IPS-18c (cell line): ENCODE measurements around the gene BICDL2.
A peak's percentile ranks its signal among the peaks of the same experiment; 100 is the strongest.

Source experiments
- H3K4me3 ChIP-seq: 2 replicates; pipeline ENCODE4 v1.7.0; 2013; ENCODE audit warnings: low read depth, mild to moderate bottlenecking, low read length, moderate library complexity; ENCODE audit not compliant: insufficient read depth
- H3K9me3 ChIP-seq: one replicate; pipeline ENCODE4 v1.6.1; 2013; ENCODE audit warnings: mild to moderate bottlenecking, low read length, moderate library complexity; ENCODE audit not compliant: control insufficient read depth, insufficient read depth

Gene BICDL2

DNA sequence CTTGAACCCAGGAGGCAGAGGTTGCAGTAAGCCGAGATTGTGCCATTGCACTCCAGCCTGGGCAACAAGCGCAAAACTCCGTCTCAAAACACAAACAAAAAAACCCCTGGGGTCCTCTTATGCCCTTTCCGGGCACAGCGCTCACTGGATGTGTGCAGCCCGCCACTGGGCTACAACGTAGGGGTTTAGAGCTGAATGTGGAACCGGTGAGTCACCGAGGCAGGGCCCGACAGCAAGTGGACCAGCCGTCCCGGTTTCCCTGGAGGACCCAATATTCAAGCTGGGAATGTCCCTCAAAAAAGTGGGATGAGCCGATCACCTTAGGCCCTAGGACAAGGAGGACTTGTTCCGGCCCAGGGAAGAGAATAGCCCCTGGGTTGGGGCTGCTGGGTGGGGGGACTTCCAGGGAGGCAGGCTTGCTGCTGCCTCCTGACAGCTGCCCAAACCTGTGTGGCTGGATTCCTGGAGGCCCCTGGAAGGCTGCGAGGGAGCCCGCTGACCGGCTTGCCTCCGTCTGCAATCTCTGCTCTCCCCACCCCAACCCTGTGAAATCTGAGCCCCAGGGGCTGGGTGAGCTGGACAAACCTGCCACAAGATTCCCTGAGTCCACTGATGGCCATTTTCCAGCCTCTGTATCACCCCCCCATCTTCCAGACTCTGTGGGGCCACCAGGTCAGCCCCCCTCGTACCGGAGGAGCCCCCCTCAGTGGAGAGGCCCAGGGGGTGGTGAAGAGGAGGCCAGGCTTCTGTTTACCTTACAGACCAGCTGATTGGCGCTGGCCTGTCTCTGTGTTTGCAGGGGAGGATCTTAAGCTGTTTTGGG lies 27.0 kb downstream of the BICDL2 start:
- Histone ChIP-seq H3K4me3 (peak overlapping the region; percentile 29; the same call in 1 of the 2 replicates), H3K9me3 (no peaks in the 10 kb centered on the region)

DNA sequence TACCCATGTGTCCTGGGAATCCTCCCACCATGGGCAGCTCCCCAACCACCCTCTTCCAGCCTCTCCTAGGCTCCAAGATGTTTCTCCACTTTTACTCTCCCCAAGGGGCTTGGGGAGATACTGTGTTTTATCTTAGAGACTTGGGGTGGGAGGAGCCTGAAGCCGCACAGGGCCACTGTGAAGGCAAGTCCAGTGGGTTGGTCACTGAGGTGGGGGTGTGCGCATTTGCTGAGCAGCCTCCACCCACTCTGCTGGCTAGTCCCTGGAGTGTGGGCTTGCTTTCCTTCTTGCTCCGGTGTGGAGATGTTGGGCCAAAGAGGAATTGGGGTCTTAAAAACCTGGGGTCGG lies 28.1 kb downstream of the BICDL2 start:
- Histone ChIP-seq H3K9me3 (no peaks in the 10 kb centered on the region), H3K4me3 (no peak overlapping the region; the same call in 1 of the 2 replicates)

DNA sequence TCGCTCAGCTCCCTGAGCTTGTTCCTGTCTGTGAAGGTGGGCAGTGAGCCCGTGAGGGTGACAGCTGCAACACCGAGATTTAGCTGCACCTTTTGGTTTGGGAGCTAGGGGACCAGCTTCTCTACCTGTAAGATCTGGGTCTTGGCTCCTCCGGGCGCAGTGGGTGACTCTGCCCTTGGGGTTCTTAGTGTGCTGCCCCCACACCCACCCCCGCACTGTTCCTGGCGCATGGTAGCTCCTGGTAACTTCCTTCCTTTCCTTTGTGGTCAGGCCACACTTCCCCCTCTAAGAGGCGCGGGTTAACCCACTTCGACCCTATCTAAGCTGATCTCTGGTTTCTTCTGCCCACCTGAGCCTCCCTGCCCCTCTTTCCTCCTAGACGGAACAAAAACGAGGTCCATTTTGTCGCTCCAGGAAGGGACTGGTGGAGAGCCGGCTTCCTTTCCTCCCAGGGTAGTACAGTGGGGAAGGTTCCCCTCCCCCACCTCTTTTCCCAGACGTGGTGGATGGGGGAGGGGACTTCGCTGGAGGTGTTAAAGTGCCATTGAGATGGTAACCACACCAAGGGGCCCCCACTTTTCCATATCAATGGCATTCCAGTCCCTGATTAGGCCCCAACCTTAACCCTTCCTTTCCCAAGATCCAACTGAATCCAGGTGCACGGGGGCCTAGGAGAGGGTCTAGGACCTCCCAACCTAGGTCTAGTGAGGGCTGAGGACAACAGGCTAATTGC lies 28.6 kb downstream of the BICDL2 start:
- Histone ChIP-seq H3K4me3 (peak overlapping the region; percentile 37), H3K9me3 (no peaks in the 10 kb centered on the region)

DNA sequence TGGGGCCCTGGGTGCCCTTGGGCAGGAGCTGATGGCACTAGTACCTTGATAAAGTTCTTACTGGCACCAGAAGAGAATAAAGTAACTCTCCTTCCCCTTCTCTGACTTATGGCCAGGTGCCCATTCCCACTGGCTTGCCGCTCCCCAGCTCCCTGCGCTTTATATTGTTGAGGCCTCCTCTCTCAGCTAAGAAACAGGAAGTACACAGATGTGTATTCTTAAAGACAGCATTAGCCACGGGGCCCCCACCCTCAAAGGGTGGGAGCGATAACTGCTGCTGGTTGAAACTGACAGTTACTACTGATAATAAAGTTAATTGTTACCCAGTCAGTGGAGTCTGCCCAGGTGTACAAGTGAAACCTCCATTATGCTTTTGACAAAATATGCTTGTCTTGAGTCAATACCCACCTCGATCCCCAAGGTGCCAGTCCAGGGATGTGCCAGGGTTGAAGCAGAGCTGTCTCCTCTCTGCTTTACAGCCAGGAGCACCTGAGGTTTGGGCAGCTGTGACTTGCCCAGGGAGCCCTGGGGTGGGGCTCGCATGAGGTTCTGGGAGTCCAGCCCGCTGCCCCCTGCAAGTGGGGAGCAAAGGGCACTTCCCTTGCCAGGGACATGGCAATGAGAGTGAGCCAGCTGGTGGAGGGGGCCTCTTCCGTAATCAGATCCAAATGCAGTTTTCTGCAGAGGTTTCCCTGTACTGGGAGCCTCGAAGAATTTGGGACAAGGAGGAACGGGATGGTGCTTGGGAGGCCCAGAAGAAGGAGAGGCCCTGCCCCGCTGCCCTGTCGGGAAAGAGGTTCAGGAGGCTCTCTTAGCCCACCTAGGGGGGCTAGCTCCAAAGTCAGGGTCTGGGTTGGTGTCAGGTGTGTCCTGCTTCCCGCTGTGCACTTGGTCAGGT lies 29.4 kb downstream of the BICDL2 start:
- H3K9me3 ChIP-seq, result no peaks in the 10 kb centered on the region
- peak overlapping the region; percentile 37 for H3K4me3 ChIP-seq

DNA sequence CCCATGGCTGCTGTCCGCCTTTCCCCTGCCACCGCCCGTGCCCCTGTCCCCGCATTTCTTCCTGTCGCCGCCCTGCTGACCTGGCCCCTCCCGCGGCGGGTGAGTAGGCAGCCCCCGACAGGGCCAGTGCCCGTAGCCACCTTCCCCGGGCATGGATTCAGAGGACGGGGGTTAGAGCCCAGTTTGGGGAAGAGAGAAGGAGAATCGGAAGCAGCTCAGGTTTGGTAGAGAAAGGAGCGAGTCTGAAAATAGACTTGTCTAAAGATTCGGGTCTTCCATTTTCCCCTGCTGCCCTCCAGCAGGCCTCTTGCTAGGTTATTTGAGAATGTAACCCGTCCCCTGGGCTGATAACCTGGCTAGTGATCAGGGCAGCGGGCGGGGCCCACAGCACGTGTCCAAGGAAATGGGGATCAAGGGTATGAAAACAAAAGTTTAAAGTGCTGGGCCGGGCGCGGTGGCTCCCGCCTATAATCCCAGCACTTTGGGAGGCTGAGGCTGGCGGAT lies 31.9 kb downstream of the BICDL2 start:
- Histone ChIP-seq H3K9me3 (no peaks in the 10 kb centered on the region), H3K4me3 (peak overlapping the region; percentile 49; the same call in 1 of the 2 replicates)

DNA sequence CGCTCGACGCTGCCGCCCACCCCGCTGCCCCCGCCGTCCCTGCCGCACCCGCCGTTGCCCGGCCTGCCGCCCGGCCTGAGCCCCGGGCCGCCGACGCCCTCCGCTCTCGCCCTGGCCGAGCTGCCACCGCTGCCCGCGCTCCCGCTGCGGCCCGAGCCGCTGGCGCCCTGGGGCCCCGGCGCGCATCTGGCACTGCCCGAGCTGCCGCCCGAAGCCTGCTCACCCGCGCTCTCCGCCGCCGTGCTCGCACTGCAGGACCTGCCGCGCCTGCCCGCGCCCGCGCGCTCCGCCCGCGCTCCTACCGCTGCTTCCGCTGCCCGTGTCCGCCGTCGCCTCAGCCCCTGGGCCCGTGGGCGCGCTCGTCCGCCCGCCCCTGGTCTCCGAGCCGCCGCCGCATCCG lies 32.4 kb downstream of the BICDL2 start:
- no peaks in the 10 kb centered on the region for H3K9me3 ChIP-seq
- no peak overlapping the region for H3K4me3 ChIP-seq

DNA sequence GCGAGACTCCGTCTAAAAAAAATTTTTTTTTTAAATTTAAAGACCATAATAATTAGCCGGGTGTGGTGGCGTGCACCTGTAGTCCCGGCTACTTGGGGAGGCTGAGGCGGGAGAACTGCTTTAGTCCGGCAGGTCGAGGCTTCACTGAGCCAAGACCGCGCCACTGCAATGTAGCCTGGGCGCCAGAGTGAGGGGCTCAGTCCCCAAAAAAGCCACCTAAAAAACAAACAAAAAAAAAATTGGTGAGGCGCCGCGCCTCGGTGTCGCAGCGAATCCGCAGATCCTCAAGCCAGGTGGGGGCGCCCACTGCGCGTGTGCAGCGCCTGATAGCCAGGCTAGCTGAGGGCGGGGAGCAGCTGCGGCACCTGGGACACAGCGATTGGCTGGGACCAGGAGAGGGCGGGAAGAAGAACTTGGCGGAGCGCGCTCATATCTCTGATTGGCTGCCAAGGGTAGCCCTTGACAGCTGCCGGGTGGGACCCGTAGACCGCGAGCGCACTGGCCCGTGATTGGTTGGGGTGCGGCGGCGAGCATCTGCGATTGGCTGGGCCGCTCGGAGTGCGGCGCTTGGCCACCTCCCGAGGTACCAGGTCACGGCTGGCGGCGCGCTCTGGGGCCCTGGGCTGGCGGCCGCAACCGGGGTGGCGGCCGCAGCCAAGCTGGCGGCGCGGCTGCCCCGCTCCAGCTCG lies 33.0 kb downstream of the BICDL2 start:
- no peaks in the 10 kb centered on the region for H3K9me3 ChIP-seq
- H3K4me3 ChIP-seq, result no peak overlapping the region

DNA sequence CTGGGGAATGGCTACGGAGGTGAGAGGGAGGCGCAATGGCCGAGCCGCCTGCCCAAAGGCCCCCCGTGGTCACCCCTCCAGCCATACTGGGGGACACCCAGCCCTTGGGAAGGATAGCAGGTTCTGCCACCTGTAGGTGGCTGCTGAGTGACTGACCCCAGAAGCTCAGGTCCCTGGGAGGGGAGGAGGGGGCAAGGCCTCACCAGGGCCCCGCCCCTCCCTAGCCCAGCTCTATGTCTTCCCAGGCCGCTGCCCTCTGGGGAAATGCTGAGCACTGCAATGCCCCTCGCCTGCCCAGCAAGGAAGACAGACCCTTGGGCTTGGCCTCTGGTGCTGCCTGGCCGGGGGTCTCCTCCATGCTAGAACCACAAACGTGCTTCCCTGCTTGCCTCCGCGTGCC lies 35.4 kb downstream of the BICDL2 start:
- no peaks in the 10 kb centered on the region for H3K9me3 ChIP-seq

DNA sequence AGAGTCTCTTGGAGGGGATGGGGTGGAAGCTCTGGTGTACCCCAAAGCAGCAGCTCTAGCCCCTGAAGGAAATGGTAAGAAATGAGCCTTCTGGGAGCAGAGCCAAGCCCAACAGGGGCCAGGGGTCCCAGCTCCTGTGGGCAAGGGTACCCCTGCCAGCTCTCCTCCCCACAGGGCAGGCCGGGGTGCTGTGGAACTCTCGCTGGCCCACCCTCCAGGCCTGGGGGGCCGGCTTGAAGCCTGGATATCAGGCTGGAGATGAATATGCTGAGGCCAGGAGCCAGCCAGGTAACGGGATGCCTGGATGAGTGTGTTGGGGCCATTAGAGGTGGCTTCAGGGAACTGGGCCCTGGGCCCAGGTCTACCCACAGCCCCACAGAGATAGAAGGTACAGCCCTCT lies 36.2 kb downstream of the BICDL2 start:
- H3K9me3 ChIP-seq, result no peaks in the 10 kb centered on the region

More for the DNA sequence above, 35.4 kb downstream of the BICDL2 start:
- no peak overlapping the region for H3K4me3 ChIP-seq

DNA sequence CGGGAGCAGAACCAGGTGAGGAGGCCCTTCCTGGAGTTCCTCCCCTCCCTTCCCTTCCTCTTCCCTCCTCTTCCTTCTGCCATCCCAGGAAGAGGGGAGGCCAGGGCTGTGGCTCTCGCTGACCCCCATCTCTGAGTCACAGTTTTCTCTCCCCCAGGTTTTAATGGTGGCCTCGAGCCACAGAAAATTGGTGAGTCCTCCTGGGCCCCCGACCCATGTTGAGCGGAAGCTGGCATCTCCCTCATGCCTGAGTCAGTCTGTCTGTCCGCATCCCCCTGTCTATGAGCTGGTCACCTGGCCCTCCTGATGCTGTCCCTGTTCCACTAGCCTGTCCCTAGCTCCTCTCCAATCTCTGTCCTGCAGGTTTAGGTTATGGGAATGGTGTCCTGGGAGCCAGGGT lies 36.8 kb downstream of the BICDL2 start:
- no peaks in the 10 kb centered on the region for H3K9me3 ChIP-seq
- no peak overlapping the region for H3K4me3 ChIP-seq

More for the DNA sequence above, 36.2 kb downstream of the BICDL2 start:
- H3K4me3 ChIP-seq, result no peak overlapping the region

DNA sequence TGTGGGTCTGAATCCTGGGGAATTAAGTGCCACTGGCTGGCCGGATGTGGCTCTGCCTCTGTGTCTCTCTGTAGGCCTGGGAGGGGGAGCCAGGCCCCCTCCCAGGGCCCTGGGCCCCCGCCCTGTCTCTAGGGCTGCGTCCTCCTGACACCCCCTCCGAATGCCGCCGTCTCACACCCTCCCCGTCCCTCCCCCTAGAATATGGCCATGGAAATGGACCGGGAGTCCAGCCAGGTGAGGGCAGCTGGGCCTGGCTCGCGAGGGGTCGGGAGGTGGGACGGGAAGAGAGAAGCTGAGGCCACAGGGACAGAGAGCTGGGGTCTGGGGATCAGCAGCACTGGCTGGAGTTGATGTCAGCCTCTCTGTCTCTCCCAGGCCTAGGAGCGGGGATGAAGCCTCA lies 40.4 kb downstream of the BICDL2 start:
- H3K9me3 ChIP-seq, result no peaks in the 10 kb centered on the region
- no peak overlapping the region for H3K4me3 ChIP-seq

DNA sequence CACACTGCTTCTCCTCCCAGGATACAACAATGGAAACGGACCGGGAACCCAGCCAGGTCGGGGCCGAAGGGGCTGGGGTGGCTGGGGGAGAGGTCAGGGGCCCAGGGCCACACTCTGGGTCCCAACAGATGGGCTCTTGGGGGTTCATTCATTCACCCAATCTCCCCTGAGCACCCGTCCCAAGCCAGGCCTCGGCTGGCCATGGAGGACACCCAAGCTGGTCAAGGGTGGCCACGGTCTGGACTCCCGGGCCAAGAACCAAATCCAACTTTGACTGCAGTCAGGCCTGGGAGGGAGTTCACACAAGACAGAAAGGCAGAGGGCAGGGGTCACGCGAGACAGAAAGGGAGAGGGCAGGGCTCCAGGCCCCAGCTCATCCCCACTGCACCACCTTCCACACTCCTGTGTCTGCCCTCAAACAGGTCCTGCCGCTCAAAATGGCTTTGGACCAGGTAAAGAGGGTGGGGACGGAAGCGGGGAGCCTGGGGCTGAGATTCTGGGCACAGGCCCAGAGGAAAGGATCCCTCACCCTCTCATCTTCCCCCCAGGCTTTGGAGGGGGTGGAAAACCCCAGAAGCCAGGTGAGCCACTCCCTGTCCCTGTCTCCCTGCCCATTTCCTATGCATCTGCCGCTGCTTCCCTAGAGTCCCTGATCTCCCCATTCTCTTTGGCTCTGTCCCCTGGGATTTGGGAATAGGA lies 44.2 kb downstream of the BICDL2 start:
- Histone ChIP-seq H3K4me3 (no peak overlapping the region), H3K9me3 (no peaks in the 10 kb centered on the region)

DNA sequence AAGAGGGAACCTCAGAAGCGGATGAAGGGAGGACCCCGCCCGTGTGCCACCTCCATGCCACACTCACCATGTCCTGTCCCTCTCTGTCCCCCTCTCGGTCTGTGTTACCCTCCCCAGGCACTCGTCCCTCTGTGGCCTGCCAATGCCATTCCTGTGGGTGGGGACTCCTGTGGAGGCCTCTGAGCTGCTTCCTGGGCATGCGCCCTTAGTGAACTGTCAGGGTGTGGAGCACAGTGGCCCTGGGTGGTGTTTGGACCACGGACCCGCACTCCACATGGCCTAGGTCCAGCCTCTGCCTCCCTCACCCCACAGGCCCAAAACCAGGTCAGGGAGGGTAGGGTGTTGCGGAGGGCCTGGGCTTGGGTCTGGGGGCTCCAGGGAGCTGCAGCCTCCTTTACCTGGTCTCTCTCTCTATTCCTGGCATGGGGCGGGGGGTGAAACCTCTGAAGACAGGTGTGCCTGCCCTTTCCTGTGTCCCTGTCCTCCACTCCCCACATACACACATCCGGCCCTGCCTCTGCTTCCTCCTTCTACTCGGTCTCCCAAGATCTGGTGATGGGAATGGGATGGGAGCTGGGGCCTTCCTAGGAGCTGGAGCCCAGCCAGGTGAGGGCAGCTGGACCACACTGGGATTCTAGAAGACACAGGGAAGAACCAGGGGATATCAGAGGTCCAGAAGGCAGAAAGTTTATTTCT lies 45.0 kb downstream of the BICDL2 start:
- no peak overlapping the region for H3K4me3 ChIP-seq
- H3K9me3 ChIP-seq, result no peaks in the 10 kb centered on the region

DNA sequence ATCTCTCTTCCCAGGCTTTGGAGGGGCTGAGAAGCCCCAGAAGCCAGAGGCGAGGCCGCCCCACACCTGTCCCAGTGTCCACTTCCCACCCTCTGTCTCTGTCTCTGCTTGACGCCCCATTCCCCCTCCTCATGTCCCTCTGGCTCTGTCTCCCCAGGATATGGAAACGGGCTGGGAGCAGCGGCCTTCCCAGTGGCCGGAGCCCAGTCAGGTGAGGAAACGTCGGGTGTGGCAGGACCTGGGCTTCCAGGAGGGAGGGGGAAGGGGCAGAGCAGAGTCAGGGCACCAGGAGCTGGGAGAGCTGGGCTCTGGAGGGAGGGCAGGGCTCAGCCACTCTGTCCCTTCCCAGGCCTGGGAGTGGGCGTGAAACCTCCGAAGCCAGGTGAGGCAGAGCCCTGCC lies 45.9 kb downstream of the BICDL2 start:
- Histone ChIP-seq H3K4me3 (no peak overlapping the region), H3K9me3 (no peaks in the 10 kb centered on the region)

DNA sequence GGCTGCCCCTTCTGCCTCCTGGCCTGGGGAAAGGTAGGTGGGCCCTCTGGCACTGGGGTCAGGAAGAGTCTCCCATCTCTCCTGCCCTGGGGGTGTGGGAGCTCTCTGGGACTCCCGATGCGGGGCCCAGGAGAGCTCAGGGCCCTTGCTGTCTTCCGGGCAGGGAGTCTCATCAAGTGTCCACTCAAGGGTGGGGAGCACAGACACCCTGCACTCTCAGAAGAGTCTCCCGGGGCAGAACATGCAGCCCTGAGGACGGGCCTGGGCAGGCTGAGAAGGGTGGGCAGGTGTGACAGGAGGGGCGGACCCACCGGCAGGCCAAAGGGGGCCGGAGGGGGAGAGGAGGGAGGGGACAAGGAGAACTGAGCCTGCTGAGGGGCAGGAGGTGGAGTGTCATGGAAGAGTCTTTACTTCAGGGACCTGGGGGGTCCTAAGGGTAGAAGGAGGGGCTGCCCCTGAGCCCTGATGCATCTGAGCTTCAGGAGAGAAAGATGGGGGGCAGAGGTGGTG lies 48.1 kb downstream of the BICDL2 start:
- H3K4me3 ChIP-seq, result no peak overlapping the region
- no peaks in the 10 kb centered on the region for H3K9me3 ChIP-seq

DNA sequence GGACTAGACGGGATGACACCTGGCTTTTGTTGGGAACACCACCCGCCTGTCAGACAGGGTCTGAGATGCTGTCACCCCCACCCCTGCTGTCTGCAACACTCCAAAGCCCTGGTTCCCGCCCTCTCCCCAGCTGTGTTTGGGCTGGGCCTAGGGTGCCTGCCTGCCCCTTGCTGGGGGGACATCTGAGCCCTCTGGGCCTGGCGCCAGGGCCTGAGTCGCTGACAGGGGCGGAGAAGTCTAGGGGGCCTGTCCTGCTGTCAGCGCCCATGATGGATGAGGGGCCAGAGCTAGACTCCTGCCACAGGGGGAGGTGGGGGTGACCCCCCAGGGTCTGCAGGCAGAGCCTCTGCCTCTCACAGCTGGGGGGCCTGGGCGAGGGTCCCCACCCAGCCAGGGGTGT lies 48.9 kb downstream of the BICDL2 start:
- no peaks in the 10 kb centered on the region for H3K9me3 ChIP-seq
- H3K4me3 ChIP-seq, result no peak overlapping the region
